OCI-LY3 (cell line): ENCODE results near the gene ASPHD1.
"Not testable (repeated sequence)": the region's sequence is repeated elsewhere in the genome, so short reads cannot be mapped to it uniquely, and the experiment has no call there.

Experiments
- H2AFZ ChIP-seq: fragments of 200-600, 300-600 bp; shearing (Covaris generic); 2 replicates; pipeline ENCODE4 v1.6.0; 2014; ENCODE audit warnings: antibody characterized with exemption, low read depth, low read length
- H3K27ac ChIP-seq: fragments of 200-600, 300-600 bp; sonication (generic); 2 replicates; pipeline ENCODE4 v1.5.1; 2014; ENCODE audit warnings: mild to moderate bottlenecking, low read length, moderate library complexity, mixed read lengths
- H3K27me3 ChIP-seq: fragments of 200-600, 300-600 bp; sonication (generic); 2 replicates; pipeline ENCODE4 v1.6.1; 2014; ENCODE audit warnings: low read depth, low read length, mixed read lengths
- H3K36me3 ChIP-seq: fragments of 200-600, 300-600 bp; sonication (generic); replicated peaks from 2 replicates; pipeline ENCODE3; 2014; ENCODE audit warnings: low read depth, low read length, mixed read lengths
- H3K4me1 ChIP-seq: fragments of 300-600, 200-600 bp; sonication (generic); 2 replicates; pipeline ENCODE4 v1.6.1; 2014; ENCODE audit warnings: low read length, mixed read lengths
- H3K4me2 ChIP-seq: fragments of 200-600, 300-600 bp; sonication (generic); 2 replicates; pipeline ENCODE4 v1.6.1; 2014; ENCODE audit warnings: low read length, mixed read lengths
- H3K4me3 ChIP-seq: fragments of 300-600, 200-600 bp; sonication (generic); 2 replicates; pipeline ENCODE4 v1.5.1; 2014; ENCODE audit warnings: antibody characterized with exemption, mild to moderate bottlenecking, low read length, moderate library complexity
- H3K79me2 ChIP-seq: fragments of 300-600, 200-600 bp; shearing (Covaris generic); 2 replicates; pipeline ENCODE4 v1.6.1; 2014; ENCODE audit warnings: mild to moderate bottlenecking, low read length, mixed read lengths
- H3K9ac ChIP-seq: fragments of 300-600, 200-600 bp; shearing (Covaris generic); 2 replicates; pipeline ENCODE4 v1.6.0; 2014; ENCODE audit warnings: mild to moderate bottlenecking, low read length, moderate library complexity
- H3K9me3 ChIP-seq: fragments of 200-600, 300-600 bp; shearing (Covaris generic); 2 replicates; pipeline ENCODE4 v1.6.1; 2014; ENCODE audit warnings: low read length, mixed read lengths; ENCODE audit not compliant: insufficient read depth
- H4K20me1 ChIP-seq: fragments of 200-600, 300-600 bp; sonication (generic); 2 replicates; pipeline ENCODE4 v1.6.1; 2016; ENCODE audit warnings: low read length, mixed read lengths; ENCODE audit not compliant: insufficient read depth
- CTCF ChIP-seq: fragments of 200-600, 300-600 bp; sonication (generic); IDR thresholded peaks from 2 replicates; pipeline ENCODE4 v1.5.1; 2014; ENCODE audit warnings: antibody characterized with exemption, low read length, low read depth
- EZH2phosphoT487 ChIP-seq: fragments of 200-600 bp; shearing (Covaris generic); IDR thresholded peaks from 2 replicates; pipeline ENCODE4 v1.6.1; 2018; ENCODE audit warnings: antibody characterized with exemption, mixed run types, low read depth

The ASPHD1 gene

GRCh38 chr16:29908719-29909220, 8.5 kb downstream of the ASPHD1 start:
- H2AFZ ChIP-seq = no peak overlapping the region
- H3K27ac ChIP-seq = no peak overlapping the region
- TF ChIP-seq EZH2phosphoT487 = no peak
- no peaks in the 10 kb centered on the region for H4K20me1 ChIP-seq
- no peaks in the 10 kb centered on the region for H3K4me1 ChIP-seq
- no peaks in the 10 kb centered on the region for H3K36me3 ChIP-seq
- no peak overlapping the region for H3K9ac ChIP-seq
- no peak overlapping the region for H3K4me3 ChIP-seq
- H3K79me2 ChIP-seq = no peaks in the 10 kb centered on the region
- H3K27me3 ChIP-seq = no peaks in the 10 kb centered on the region
- no peaks in the 10 kb centered on the region for H3K9me3 ChIP-seq
- H3K4me2 ChIP-seq = no peak overlapping the region

GRCh38 chr16:29909391-29909790, 9.1 kb downstream of the ASPHD1 start:
- no peak overlapping the region for H3K4me3 ChIP-seq
- H3K9ac ChIP-seq = no peak overlapping the region
- no peaks in the 10 kb centered on the region for H3K36me3 ChIP-seq
- H3K4me2 ChIP-seq = no peak overlapping the region
- H3K9me3 ChIP-seq = no peaks in the 10 kb centered on the region
- TF ChIP-seq EZH2phosphoT487 (no peak), CTCF (no peak)
- H3K27ac ChIP-seq = no peak overlapping the region
- H3K27me3 ChIP-seq = no peaks in the 10 kb centered on the region
- H3K4me1 ChIP-seq = no peaks in the 10 kb centered on the region
- no peaks in the 10 kb centered on the region for H4K20me1 ChIP-seq
- H2AFZ ChIP-seq = no peak overlapping the region
- no peaks in the 10 kb centered on the region for H3K79me2 ChIP-seq

DNA sequence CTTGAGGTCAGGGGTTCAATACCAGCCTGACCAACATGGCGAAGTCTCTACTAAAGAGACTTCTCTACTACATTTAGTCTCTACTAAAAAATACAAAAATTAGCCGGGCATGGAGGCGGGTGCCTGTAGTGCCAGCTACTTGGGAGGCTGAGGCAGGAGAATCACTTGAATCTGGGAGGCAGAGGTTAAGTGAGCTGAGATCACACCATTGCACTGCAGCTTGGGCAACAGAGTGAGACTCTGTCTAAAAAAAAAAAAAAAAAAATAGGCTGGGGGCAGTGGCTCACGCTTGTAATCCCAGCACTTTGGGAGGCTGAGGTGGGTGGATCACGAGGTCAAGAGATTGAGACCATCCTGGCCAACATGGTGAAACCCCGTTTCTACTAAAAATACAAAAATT, 9.6 kb downstream of the ASPHD1 start:
- not testable (repeated sequence) for H3K27ac ChIP-seq, H4K20me1 ChIP-seq, H3K4me2 ChIP-seq, H3K79me2 ChIP-seq, H3K9ac ChIP-seq, H3K9me3 ChIP-seq, H3K4me3 ChIP-seq, H3K27me3 ChIP-seq, H3K4me1 ChIP-seq, H3K36me3 ChIP-seq, H2AFZ ChIP-seq

DNA sequence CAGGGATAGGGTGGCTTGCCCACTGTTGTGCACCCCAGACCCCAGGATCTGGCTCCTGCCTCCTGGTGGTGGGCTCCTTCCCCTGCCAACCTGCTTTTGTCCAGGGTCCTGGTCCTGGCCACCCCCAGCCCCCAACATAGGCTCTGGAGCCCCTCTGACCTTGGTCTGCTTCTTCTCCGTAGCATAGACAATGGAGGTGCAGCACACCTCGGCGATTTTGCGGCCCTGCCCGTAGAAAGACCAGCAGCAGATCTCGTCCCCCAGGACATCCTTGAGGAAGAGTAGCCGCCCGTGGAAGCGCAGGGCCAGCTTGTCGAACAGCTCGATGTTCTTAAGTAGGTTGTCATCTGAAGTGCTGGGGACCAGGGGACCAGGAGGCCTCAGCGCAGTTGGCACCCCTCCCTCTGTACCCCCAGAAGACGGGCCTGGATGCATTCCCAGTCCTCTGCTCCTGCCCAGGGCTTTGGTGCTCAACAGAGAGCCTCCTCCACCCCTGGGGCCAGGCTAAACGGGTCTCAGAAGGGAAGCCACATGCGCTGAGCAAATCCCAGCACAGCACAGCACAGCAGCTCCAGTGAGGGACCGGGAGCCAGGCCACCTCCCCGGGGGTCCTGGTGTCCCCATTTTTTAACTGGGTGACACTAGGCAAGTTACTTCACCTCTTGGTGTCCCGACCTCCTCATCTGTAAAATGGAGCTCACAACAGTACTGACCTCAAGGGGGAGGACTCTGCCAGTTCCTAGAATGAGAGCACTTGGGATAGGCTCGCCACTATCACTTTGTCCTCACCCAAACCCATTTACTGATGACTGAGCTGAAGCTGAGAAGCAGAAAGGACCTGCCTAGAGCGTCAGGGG, 10.8 kb downstream of the ASPHD1 start:
- H4K20me1 ChIP-seq = no peaks in the 10 kb centered on the region
- no peak for TF ChIP-seq CTCF
- TF ChIP-seq EZH2phosphoT487 = no peak

GRCh38 chr16:29911676-29912010, 11.4 kb downstream of the ASPHD1 start:
- Histone ChIP-seq H3K79me2 (no peaks in the 10 kb centered on the region), H3K4me1 (no peaks in the 10 kb centered on the region), H4K20me1 (no peaks in the 10 kb centered on the region), H3K4me3 (no peak overlapping the region), H3K9me3 (no peaks in the 10 kb centered on the region), H3K9ac (no peak overlapping the region), H2AFZ (no peak overlapping the region), H3K27me3 (no peaks in the 10 kb centered on the region), H3K4me2 (no peak overlapping the region), H3K27ac (no peak overlapping the region), H3K36me3 (peaks cover 6% of the 10 kb centered on the region)
- TF ChIP-seq CTCF (no peak), EZH2phosphoT487 (no peak)

More for the DNA sequence above, 10.8 kb downstream of the ASPHD1 start:
- Histone ChIP-seq H3K9me3 (no peaks in the 10 kb centered on the region), H3K79me2 (no peaks in the 10 kb centered on the region), H3K36me3 (peaks cover 5% of the 10 kb centered on the region), H2AFZ (no peak overlapping the region), H3K4me2 (no peak overlapping the region), H3K4me1 (no peaks in the 10 kb centered on the region), H3K27ac (no peak overlapping the region), H3K4me3 (no peak overlapping the region), H3K27me3 (no peaks in the 10 kb centered on the region), H3K9ac (no peak overlapping the region)
